ENCODE data around the gene SNX33. TPM values are rescaled to one million over a fixed set of nuclear protein-coding genes. Genes with fewer than 3 reads are reported as not detected.
"Not testable (repeated sequence)": the region's sequence is repeated elsewhere in the genome, so short reads cannot be mapped to it uniquely, and the experiment has no call there.

The SNX33 gene
- total and polyA plus RNA-seq, 11 donors, result 7.7 to 20.9 (median 11.3) TPM

DNA sequence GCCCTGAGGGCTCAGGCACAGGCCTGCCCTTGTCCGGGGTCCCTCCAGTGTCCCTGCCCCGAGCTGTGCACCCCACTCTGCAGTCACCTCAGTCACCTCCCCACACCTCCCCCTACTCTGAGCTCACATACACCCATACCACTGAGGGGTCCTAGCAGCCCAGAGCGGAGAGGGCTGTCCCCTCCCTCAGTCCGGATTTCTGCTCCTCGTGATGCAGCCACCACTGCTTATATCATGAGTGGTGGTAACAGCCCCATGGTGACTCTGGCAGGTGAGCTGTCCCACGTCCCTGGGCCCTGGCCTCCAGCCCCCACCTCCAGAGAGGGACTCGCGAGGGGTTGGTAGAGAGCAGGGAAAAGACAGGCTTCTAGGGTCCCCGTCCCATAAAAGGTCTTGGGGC lies 56.9 kb downstream of the SNX33 start:
- Histone ChIP-seq H3K9me3 (no peaks in the 10 kb centered on the region), H3K36me3 (no peaks in the 10 kb centered on the region), H3K4me1 (peaks cover 0 to 78% (median 35%) of the 10 kb centered on the region in 12 donors), H3K27ac (peak overlapping the region; percentile 49 to 89 (median 62)), H3K4me3 (no peak overlapping the region), H3K27me3 (no peaks in the 10 kb centered on the region)
- 83 to 93% (median 87%) methylated on average over 8 to 9 of the region's 9 CpGs for WGBS, 4 donors
- intact Hi-C loops (cut with DNase I), result no loop called here
- TF ChIP-seq, protein P1, sequence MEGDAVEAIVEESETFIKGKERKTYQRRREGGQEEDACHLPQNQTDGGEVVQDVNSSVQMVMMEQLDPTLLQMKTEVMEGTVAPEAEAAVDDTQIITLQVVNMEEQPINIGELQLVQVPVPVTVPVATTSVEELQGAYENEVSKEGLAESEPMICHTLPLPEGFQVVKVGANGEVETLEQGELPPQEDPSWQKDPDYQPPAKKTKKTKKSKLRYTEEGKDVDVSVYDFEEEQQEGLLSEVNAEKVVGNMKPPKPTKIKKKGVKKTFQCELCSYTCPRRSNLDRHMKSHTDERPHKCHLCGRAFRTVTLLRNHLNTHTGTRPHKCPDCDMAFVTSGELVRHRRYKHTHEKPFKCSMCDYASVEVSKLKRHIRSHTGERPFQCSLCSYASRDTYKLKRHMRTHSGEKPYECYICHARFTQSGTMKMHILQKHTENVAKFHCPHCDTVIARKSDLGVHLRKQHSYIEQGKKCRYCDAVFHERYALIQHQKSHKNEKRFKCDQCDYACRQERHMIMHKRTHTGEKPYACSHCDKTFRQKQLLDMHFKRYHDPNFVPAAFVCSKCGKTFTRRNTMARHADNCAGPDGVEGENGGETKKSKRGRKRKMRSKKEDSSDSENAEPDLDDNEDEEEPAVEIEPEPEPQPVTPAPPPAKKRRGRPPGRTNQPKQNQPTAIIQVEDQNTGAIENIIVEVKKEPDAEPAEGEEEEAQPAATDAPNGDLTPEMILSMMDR (IDR thresholded peaks at IDR 0.05), result no peak
- TF ChIP-seq POLR2A (IDR thresholded peaks at IDR 0.05), result no peak
- DNase-seq (no peak), ATAC-seq (no peak)

DNA sequence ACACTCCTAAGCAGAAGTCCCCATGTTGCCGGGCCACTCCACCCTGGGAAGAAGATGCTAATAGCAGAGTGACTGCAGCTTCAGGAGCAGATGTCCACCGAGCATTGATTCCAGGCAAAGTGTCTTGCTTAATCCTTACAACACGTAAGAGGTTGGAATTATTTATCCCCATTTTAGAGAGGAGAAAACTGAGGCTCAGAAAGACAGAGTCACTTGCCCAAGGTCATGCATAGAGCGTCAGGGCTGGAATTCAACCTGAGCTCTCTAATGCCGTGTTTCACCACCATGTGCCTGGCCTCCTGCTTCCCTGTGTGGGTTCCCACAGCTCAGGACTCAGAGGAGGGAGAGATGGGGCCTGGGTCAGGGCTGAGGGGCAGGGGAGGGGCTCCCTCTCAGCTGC lies 57.7 kb downstream of the SNX33 start:
- ATAC-seq; H3K9me3 ChIP-seq; intact Hi-C loops (cut with DNase I); H3K36me3 ChIP-seq; H3K4me3 ChIP-seq; H3K27me3 ChIP-seq; DNase-seq: not testable (repeated sequence)
- WGBS, 4 donors, result 82 to 90% (median 86%) methylated on average over 5 of the region's 5 CpGs
- Histone ChIP-seq H3K4me1 (peaks cover 0 to 73% (median 32%) of the 10 kb centered on the region in 12 donors), H3K27ac (peak overlapping the region in 8 of 12 donors; percentile 24 to 89 (median 78))

DNA sequence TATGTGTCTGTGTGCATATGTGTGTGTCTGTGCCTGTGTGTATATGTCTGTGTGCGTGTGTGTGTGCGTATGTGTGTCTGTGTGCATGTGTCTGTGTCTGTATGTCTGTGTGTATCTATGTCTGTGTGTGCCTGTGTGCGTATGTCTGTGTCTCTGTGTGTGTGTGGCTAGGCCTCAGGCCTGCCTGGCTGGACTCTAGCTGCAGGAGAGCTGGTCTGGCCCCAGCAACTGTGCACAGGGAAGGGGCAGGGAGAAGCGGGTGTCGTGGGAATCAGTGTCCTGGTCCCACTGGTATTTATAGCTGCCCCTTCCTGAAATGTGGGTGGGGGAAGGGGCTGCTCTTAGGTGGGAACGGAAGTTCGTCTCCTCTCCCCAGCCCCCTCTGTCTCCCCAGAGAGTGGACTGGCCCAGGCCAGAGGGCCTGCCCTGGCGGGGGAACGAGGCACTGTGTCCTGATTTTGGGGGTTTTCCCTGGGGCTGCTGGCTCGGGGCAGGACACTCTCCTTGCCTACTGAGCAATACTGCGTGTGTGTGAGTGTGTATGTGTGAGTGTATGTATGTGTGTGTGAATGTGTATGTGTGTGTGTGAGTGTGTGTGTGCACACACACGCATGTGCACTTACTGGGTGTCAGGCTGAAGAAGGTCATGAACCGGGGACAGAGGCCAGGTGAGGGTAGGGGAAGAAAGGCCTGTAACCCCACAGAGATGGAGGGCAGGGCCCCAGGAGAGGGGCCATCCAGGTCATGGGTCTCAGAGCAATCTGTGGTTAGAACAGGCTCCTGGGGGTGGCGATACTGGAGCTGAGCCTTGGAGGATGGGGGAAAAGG lies 58.4 kb downstream of the SNX33 start:
- 66 to 74% (median 69%) methylated on average over 13 to 14 of the region's 14 CpGs for WGBS, 4 donors
- peaks cover 0 to 66% (median 26%) of the 10 kb centered on the region in 12 donors for H3K4me1 ChIP-seq

DNA sequence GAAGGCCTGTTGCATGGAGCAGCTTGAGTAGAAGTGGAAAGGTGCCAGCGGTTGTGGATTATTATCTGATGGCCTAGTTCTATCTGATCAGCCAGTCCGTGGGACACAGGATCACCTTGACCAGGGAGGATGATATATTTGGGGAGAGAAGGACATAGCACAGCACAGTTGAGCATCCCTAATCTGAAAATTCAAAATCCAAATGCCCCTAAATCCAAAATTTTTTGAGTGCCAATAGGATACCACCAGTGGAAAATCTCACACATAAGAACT lies 58.9 kb downstream of the SNX33 start:
- intact Hi-C loops (cut with DNase I), result no loop called here
- Histone ChIP-seq H3K9me3 (no peaks in the 10 kb centered on the region), H3K4me3 (no peak overlapping the region), H3K36me3 (no peaks in the 10 kb centered on the region), H3K27ac (peak overlapping the region in 9 of 12 donors; percentile 23 to 89 (median 75)), H3K27me3 (no peaks in the 10 kb centered on the region), H3K4me1 (peaks cover 0 to 60% (median 26%) of the 10 kb centered on the region in 12 donors)
- no peak for TF ChIP-seq POLR2A (IDR thresholded peaks at IDR 0.05)
- TF ChIP-seq, protein P1 (IDR thresholded peaks at IDR 0.05), result no peak
- WGBS, 4 donors, result 59 to 71% (median 62%) methylated on average over 2 of the region's 2 CpGs
- DNase-seq (no peak), ATAC-seq (no peak)

More for the DNA sequence above, 58.4 kb downstream of the SNX33 start:
- H3K9me3 ChIP-seq, result no peaks in the 10 kb centered on the region
- TF ChIP-seq, protein P1 (IDR thresholded peaks at IDR 0.05), result no peak
- TF ChIP-seq POLR2A (IDR thresholded peaks at IDR 0.05), result no peak
- no peaks in the 10 kb centered on the region for H3K36me3 ChIP-seq
- peak in 3 of 5 donors; percentile 43 to 64 (median 58) for DNase-seq
- H3K27me3 ChIP-seq, result no peaks in the 10 kb centered on the region
- ATAC-seq, result no peak
- no peak overlapping the region for H3K4me3 ChIP-seq
- intact Hi-C loops (cut with DNase I), result no loop called here
- H3K27ac ChIP-seq, result peak overlapping the region in 9 of 12 donors; percentile 24 to 89 (median 75)

Measured in heart left ventricle (tissue), 16 donors.